CD4-positive, alpha-beta T cell (primary cell): ENCODE data around the gene MLXIP. TPM values are rescaled to one million over a fixed set of nuclear protein-coding genes. Genes with fewer than 3 reads are reported as not detected.
"Not testable (repeated sequence)": the region's sequence is repeated elsewhere in the genome, so short reads cannot be mapped to it uniquely, and the experiment has no call there.

Experiments
- ATAC-seq: fragments of 200-7000 bp; cut with Tn5 transposase; one replicate; pipeline ENCODE4 v1.10.0; 2022; ENCODE audit warnings: mild to moderate bottlenecking; ENCODE audit not compliant: poor library complexity
- CTCF ChIA-PET: fragments of 350-600 bp; sonication (Branson Sonifier 250); formaldehyde crosslinking; loops from one replicate; lab custom pipeline; 2021; ENCODE audit warnings: antibody characterized with exemption, inconsistent platforms; lab: Charles Lee
- POLR2A ChIA-PET: fragments of 350-600 bp; sonication (Branson Sonifier 250); formaldehyde crosslinking; loops from one replicate; lab custom pipeline; 2021; ENCODE audit warnings: antibody characterized with exemption, inconsistent platforms; lab: Charles Lee
- DNase-seq, 14 experiments: peaks; one replicate each; pipeline ENCODE4 v3.0.0-alpha.2; 2013 to 2020; ENCODE audit warnings: mixed read lengths in 2 of 14
- H3K27ac ChIP-seq, 2 donors: one replicate each; pipeline versions ENCODE4 v1.5.1 to v1.7.0; 2013; ENCODE audit warnings: low read length in 2 of 2, low read depth in 1 of 2, mild to moderate bottlenecking in 1 of 2
- H3K27me3 ChIP-seq, 2 experiments: 1 replicate in 1 of 2; 2 replicates in 1 of 2; pipeline versions ENCODE4 v1.6.1 to v1.7.0; 2013; ENCODE audit warnings: low read length in 2 of 2, control low read depth in 1 of 2, mild to moderate bottlenecking in 1 of 2, moderate library complexity in 1 of 2; ENCODE audit not compliant: insufficient read depth in 2 of 2, control insufficient read depth in 1 of 2
- H3K36me3 ChIP-seq: one replicate; pipeline ENCODE4 v1.6.1; 2013; ENCODE audit warnings: low read length, control low read depth; ENCODE audit not compliant: insufficient read depth
- H3K4me1 ChIP-seq: one replicate; pipeline ENCODE4 v1.6.1; 2013; ENCODE audit warnings: low read length, control low read depth; ENCODE audit not compliant: insufficient read depth
- H3K4me3 ChIP-seq: one replicate; pipeline ENCODE4 v1.5.1; 2013; ENCODE audit warnings: mild to moderate bottlenecking, low read length, moderate library complexity
- H3K9me3 ChIP-seq, 2 experiments: 1 replicate in 1 of 2; 2 replicates in 1 of 2; pipeline versions ENCODE4 v1.6.1 to v1.7.0; 2013; ENCODE audit warnings: low read length in 2 of 2, mild to moderate bottlenecking in 2 of 2, control low read depth in 1 of 2, moderate library complexity in 1 of 2; ENCODE audit not compliant: control insufficient read depth in 1 of 2, insufficient read depth in 1 of 2
- H3K27ac Mint-ChIP-seq: one replicate; pipeline ENCODE4 v1.8.0; 2020; ENCODE audit warnings: mixed read lengths
- H3K27me3 Mint-ChIP-seq: one replicate; pipeline ENCODE4 v1.8.0; 2021; ENCODE audit warnings: mixed read lengths
- H3K36me3 Mint-ChIP-seq: one replicate; pipeline ENCODE4 v1.8.0; 2021; ENCODE audit warnings: low read depth, mixed read lengths
- H3K4me1 Mint-ChIP-seq: one replicate; pipeline ENCODE4 v1.8.0; 2021; ENCODE audit warnings: low read depth, mixed read lengths
- H3K4me3 Mint-ChIP-seq: one replicate; pipeline ENCODE4 v1.8.0; 2020; ENCODE audit warnings: mild to moderate bottlenecking, mixed read lengths
- H3K9me3 Mint-ChIP-seq: one replicate; pipeline ENCODE4 v1.8.0; 2020; ENCODE audit warnings: mixed read lengths
- intact Hi-C, 2 experiments: fragments of 100-400 bp; cut with DNase I in 1 of 2; cut with micrococcal nuclease in 1 of 2; formaldehyde crosslinking; loops; one replicate each; pipeline versions ENCODE4 v1.15.1 to v1.9.0; 2023 to 2025; cut with DNase I, micrococcal nuclease
- total RNA-seq, 174 experiments: library from RNA in 2 of 174; stranded (reverse) in 2 of 174; gene quantifications; one replicate each; pipeline ENCODE4 v1.2.3 and lab custom pipeline; 2021 to 2026
- TF ChIP-seq, protein P1 (sequence below): fragments of 200-600 bp; IDR thresholded peaks from one replicate; pipeline ENCODE4 v1.8.0; 2022; ENCODE audit warnings: antibody characterized with exemption, mild to moderate bottlenecking

The MLXIP gene
- total RNA-seq, 2 experiments from 2014 or later = 98.0 to 99.3 TPM

DNA sequence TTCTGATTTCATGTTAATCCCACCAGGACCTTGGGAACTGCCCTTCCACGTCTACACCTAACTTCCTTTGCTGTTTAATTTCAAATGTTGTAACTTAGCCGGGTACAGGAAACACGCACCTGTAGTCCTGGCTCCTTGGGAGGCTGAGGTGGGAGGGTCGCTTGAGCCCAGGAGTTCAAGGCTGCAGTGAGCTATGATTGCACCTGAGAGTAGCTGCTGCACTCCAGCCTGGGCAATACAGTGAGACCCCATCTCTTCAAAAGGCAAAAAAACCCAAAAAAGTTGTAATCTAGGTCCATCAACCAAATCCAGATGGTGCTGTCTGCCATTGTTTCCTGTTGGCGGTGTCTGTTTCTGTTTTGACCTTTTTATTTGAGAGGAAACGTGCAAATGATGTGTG lies 42.4 kb upstream of the MLXIP start:
- DNase-seq = no peak
- TF ChIP-seq, protein P1, sequence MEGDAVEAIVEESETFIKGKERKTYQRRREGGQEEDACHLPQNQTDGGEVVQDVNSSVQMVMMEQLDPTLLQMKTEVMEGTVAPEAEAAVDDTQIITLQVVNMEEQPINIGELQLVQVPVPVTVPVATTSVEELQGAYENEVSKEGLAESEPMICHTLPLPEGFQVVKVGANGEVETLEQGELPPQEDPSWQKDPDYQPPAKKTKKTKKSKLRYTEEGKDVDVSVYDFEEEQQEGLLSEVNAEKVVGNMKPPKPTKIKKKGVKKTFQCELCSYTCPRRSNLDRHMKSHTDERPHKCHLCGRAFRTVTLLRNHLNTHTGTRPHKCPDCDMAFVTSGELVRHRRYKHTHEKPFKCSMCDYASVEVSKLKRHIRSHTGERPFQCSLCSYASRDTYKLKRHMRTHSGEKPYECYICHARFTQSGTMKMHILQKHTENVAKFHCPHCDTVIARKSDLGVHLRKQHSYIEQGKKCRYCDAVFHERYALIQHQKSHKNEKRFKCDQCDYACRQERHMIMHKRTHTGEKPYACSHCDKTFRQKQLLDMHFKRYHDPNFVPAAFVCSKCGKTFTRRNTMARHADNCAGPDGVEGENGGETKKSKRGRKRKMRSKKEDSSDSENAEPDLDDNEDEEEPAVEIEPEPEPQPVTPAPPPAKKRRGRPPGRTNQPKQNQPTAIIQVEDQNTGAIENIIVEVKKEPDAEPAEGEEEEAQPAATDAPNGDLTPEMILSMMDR = no peak
- Mint-ChIP-seq H3K9me3 (no peaks in the 10 kb centered on the region), H3K36me3 (peaks cover 11% of the 10 kb centered on the region), H3K27ac (no peak overlapping the region), H3K4me3 (no peak overlapping the region), H3K27me3 (no peaks in the 10 kb centered on the region), H3K4me1 (no peaks in the 10 kb centered on the region)
- H3K4me1 ChIP-seq = no peaks in the 10 kb centered on the region
- H3K36me3 ChIP-seq = peaks cover 3% of the 10 kb centered on the region
- peaks cover 0 to 3% of the 10 kb centered on the region in 2 experiments for H3K9me3 ChIP-seq
- CTCF ChIA-PET = no interaction called here
- no peak for ATAC-seq
- intact Hi-C loops = no loop called here
- no peak overlapping the region for H3K27ac ChIP-seq
- no peak overlapping the region for H3K4me3 ChIP-seq
- POLR2A ChIA-PET = no interaction called here
- no peaks in the 10 kb centered on the region for H3K27me3 ChIP-seq

DNA sequence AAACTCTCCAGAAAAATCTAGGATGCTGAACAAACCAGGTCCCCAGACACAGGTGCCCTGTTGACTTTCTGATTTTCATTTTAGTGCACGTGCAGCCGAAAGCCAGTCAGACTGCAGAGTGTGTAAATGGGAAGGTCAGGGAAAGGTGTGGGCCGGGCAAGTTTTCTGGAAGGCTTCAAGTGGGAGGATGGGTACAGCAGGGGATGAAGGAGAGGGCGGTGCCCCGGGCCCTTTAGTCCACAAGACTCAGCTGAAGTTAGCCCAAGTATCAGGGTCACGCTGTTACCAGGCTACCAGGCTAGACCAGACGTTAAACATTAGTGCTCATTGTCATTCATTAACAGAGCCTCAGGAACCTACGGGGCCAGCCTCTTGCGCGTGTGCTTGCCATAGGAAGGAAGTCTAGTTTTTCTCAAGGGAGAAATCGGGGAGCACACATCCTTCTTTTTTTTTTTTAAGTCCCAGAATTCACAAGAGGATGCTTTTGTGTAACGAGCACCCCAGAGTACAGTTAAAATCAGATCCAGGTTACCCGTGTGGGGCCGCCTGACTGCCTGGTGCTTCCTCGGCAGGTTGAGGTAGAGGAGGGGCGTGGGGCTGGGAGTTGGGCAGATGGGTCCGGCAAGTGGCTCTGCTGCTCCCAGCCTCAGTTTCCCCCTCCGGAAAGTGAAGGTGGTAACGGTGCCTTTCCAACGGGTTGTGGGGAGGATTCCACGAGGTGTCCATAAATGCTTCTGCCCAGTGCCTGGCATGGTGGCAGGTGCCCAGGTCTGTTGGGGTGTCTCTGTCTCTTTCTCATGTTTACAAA lies 37.8 kb upstream of the MLXIP start:
- H3K4me3 ChIP-seq = no peak overlapping the region
- H3K9me3 ChIP-seq = no peaks in the 10 kb centered on the region
- intact Hi-C loops = no loop called here
- H3K4me1 ChIP-seq = no peaks in the 10 kb centered on the region
- ATAC-seq = no peak
- Mint-ChIP-seq H3K36me3 (peaks cover 17% of the 10 kb centered on the region), H3K27ac (no peak overlapping the region), H3K27me3 (no peaks in the 10 kb centered on the region), H3K9me3 (no peaks in the 10 kb centered on the region), H3K4me1 (no peaks in the 10 kb centered on the region), H3K4me3 (no peak overlapping the region)
- DNase-seq = no peak
- TF ChIP-seq, protein P1 = no peak
- ChIA-PET POLR2A (no interaction called here), CTCF (no interaction called here)
- H3K27ac ChIP-seq = no peak overlapping the region
- no peaks in the 10 kb centered on the region for H3K27me3 ChIP-seq
- peaks cover 3% of the 10 kb centered on the region for H3K36me3 ChIP-seq

DNA sequence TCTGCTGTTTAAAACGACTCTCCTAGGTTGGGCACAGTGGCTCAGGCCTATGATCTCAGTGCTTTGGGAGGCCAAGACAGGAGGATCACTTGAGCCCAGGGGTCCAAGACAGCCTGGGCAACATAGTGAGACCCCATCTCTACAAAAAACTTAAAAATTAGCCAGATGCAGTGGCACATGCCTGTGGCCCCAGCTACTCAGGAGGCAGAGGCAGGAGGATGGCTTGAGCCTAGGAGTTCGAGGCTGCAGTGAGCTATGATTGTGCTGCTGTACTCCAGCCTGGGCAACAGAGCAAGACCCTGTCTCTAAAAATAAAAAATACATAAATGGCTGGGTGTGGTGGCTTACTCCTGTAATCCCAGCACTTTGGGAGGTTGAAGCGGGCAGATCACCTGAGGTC lies 37.1 kb upstream of the MLXIP start:
- H3K4me1 ChIP-seq, POLR2A ChIA-PET, H3K4me3 Mint-ChIP-seq, H3K36me3 ChIP-seq, H3K4me3 ChIP-seq, H3K4me1 Mint-ChIP-seq, intact Hi-C loops, H3K27ac ChIP-seq, H3K27me3 Mint-ChIP-seq, H3K9me3 ChIP-seq, H3K27ac Mint-ChIP-seq, CTCF ChIA-PET, H3K9me3 Mint-ChIP-seq, DNase-seq, ATAC-seq, H3K27me3 ChIP-seq: not testable (repeated sequence)
- H3K36me3 Mint-ChIP-seq = peaks cover 16% of the 10 kb centered on the region

DNA sequence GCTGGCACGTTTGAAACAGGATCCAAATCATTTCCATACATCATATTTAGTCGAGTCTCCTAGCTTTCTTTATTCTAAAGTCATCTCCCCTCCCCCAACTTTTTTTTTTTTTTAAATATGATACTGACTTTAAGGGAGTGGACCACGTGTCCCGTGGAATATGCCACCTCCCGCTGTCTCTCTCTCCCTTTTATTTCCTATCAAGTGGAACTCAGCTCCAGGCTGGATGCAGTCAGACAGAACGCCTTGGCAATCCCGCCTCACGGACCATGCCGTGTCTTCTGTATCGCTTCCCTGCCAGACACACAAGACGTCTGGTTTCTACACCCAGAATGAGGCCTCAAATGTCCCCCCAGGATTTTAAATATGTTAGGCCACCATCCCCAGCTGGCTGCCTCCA lies 35.6 kb upstream of the MLXIP start:
- Histone ChIP-seq H3K4me3 (no peak overlapping the region), H3K27me3 (no peaks in the 10 kb centered on the region), H3K4me1 (no peaks in the 10 kb centered on the region), H3K36me3 (peaks cover 3% of the 10 kb centered on the region), H3K27ac (no peak overlapping the region), H3K9me3 (no peaks in the 10 kb centered on the region)
- Mint-ChIP-seq H3K4me1 (no peaks in the 10 kb centered on the region), H3K4me3 (no peak overlapping the region), H3K27ac (no peak overlapping the region), H3K9me3 (no peaks in the 10 kb centered on the region), H3K36me3 (peaks cover 14% of the 10 kb centered on the region), H3K27me3 (no peaks in the 10 kb centered on the region)
- CTCF ChIA-PET = no interaction called here
- no peak for ATAC-seq
- POLR2A ChIA-PET = interaction anchor here (0.6 kb wide), 1 partner anchor 131 kb away, joined by 4 read pairs; no protein-coding TSS in a partner anchor
- DNase-seq = no peak
- TF ChIP-seq, protein P1 = no peak
- intact Hi-C loops = no loop called here
